Coronary artery (tissue), 2 donors: ENCODE data around the gene LTBP2.
A peak's percentile ranks its signal among the peaks of the same experiment; 100 is the strongest.

Experiments
- DNase-seq: peaks from one replicate; pipeline ENCODE4 v3.0.0-alpha.2; 2017; ENCODE audit warnings: low spot score
- H3K27ac ChIP-seq, 2 donors: fragments of 200-600 bp; sonication (generic); one replicate each; pipeline ENCODE4 v1.5.1; 2016 to 2019
- H3K4me3 ChIP-seq: fragments of 200-600 bp; sonication (generic); 2 replicates; pipeline ENCODE4 v1.5.1; 2016; ENCODE audit warnings: mild to moderate bottlenecking, moderate library complexity
- TF ChIP-seq, protein P1 (sequence below): fragments of 200-600 bp; sonication (generic); IDR thresholded peaks from one replicate; pipeline ENCODE4 v1.5.1; 2019; ENCODE audit warnings: antibody characterized with exemption

The LTBP2 gene

DNA sequence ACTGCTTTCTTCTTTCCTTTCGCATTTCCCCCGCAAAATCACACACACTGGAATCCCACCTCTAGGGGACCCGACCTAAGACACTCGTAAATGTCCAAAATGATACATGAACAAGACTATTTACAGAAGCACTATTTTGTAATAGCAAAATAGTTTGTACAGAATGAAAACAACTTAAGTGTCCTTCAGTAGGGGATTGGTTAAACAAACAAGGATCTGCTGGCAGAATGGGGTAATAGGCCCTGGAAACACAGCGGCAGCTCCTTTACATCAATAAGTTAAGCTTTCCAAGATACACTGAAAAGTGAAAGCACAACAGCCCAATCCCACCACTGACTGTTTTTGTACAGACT, 48.8 kb downstream of the LTBP2 start:
- TF ChIP-seq, protein P1, sequence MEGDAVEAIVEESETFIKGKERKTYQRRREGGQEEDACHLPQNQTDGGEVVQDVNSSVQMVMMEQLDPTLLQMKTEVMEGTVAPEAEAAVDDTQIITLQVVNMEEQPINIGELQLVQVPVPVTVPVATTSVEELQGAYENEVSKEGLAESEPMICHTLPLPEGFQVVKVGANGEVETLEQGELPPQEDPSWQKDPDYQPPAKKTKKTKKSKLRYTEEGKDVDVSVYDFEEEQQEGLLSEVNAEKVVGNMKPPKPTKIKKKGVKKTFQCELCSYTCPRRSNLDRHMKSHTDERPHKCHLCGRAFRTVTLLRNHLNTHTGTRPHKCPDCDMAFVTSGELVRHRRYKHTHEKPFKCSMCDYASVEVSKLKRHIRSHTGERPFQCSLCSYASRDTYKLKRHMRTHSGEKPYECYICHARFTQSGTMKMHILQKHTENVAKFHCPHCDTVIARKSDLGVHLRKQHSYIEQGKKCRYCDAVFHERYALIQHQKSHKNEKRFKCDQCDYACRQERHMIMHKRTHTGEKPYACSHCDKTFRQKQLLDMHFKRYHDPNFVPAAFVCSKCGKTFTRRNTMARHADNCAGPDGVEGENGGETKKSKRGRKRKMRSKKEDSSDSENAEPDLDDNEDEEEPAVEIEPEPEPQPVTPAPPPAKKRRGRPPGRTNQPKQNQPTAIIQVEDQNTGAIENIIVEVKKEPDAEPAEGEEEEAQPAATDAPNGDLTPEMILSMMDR = no peak
- H3K27ac ChIP-seq = peak overlapping the region in 1 of 2 donors; percentile 59
- no peak for DNase-seq
- H3K4me3 ChIP-seq = peak overlapping the region; percentile 13

DNA sequence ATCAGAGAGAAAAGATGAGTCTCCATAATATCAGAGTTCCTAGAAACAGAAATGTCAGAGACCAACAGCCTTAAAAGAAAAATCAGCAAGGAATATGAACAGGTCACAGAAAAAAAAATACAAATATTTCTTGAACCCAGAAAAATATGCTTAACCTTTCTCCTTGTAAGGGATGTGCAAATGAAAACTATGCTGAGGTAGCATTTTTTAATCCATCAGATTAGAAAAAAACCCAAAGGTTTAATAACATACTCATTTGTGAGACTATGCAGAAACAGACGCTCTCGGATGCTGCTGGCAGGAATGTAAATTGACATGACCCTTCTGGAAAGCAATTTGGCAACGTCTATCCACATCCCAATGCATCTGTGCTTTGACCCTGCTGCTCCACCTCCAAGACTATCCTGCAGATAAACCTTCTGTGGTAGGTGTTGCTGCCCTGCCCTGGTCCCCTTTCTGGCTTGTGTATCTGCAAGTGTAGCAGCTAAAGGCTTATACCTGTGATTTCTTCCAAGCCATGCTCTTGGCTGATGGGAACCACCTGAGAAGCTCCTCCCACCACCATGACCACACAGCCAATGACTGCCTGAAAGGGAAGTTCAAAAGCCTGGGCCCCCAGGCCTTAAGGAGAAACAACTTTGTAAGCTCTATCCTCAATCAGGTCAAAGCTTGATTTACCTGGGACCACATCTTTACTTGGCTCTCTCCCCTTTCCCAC, 49.4 kb downstream of the LTBP2 start:
- Histone ChIP-seq H3K4me3 (peak overlapping the region; percentile 13), H3K27ac (peak overlapping the region in 1 of 2 donors; percentile 59)
- no peak for DNase-seq
- TF ChIP-seq, protein P1 = no peak

DNA sequence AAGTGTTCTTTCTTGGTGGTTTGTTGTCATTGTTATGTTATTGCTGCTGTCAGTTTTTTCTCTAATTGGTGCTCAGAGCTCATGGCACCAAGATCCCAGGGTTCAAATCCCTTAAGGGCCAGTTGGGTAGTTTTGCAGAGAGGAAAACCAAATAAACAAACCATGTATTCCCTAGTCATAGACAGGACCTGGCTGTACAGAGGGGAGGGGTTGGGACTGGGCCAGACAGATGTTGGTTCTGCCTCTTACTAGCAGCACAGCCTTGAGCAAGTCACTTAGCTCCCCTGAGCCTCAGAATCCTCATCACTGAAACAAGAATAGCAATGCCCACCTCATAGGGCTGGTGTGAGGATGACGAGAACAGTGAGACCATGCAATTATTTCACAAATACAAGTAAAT, 53.4 kb downstream of the LTBP2 start:
- TF ChIP-seq, protein P1 = no peak
- Histone ChIP-seq H3K27ac (peak overlapping the region in 1 of 2 donors; percentile 52), H3K4me3 (no peak overlapping the region)
- DNase-seq = no peak

DNA sequence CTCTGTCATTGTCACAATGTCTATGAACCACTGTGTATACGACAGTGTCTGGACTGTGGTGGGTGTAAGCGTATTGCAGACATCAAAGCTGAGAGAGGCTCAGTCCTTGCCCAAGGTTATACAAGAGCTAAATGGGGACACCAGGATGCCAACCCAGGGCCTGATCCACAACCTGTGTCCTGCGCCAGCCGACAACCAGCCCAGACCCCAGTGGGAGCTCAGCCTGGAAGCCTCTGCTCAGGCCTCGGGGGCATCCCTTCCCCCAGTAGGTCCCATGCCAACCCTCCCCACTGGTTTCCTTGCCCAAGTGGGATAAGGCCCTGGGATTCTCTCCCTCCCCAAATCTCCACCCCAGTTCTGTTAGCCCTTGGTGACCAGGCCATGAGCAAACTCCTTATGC, 54.3 kb downstream of the LTBP2 start:
- TF ChIP-seq, protein P1 = no peak
- Histone ChIP-seq H3K27ac (peak overlapping the region in 1 of 2 donors; percentile 52), H3K4me3 (no peak overlapping the region)
- DNase-seq = no peak

DNA sequence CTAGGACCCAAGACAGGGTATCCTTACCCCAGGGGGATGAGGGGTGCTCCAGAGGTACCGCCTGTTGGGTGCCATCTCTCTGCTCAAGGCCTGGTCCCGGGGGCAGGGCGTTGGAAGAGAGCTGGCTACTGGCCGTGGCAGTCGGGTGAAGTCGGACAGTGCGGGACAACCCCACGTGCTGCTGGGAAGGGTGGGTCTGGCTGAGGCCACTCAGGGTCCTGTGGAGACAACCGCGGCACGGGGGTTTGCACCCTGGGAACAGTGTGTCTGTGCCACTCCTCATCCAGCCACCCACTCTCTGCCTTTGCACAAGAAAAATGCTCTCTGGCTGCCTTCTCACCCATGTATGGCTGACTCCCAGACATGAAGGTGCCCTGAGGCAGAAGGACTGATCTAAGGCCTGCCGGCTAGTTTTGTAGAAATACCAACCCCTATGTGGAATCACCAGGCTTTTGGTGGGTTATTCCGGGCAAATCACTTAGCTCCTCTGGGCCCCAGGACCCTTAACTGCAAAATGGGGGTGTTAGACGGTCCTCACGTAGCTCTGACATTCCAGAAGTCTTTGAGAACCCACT, 56.5 kb downstream of the LTBP2 start:
- DNase-seq = no peak
- Histone ChIP-seq H3K4me3 (no peak overlapping the region), H3K27ac (peak overlapping the region in 1 of 2 donors; percentile 92)
- TF ChIP-seq, protein P1 = no peak

DNA sequence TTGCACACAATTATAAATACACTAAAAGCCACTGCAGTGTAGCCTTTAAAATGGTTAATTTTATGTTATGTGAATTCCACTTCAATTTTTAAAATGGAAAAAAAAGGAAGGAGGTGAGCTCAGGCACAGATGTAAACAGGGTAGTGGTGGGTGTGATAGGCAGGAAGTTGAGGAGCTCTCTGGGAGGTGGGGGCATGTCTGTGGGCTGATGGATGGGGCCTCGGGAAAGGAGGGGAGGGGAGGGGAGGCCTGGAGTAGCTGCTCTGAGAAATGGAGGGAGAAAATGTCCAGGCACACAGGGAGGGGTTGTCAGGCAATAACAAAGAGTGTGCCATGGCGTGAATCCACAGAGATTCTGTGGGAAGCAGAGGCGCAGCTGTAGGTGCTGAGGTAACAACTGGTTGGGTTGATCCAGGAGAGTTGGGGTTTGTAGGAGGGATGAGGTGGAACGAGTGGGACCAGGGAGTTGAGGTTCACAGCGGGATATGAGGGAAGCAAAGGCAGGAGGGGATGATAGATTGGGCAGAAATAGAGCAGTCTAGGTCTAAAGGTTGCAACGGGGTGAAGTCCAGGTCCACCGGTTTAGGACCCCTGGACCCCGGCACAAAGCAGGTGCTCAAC, 57.2 kb downstream of the LTBP2 start:
- peak overlapping the region in 1 of 2 donors; percentile 92 for H3K27ac ChIP-seq
- no peak for DNase-seq
- no peak overlapping the region for H3K4me3 ChIP-seq
- TF ChIP-seq, protein P1 = no peak
